DLD1 (cell line): Measurements from ENCODE around the gene SGO2.
"Not testable (repeated sequence)": the region's sequence is repeated elsewhere in the genome, so short reads cannot be mapped to it uniquely, and the experiment has no call there.

ENCODE experiments used
- in situ Hi-C: cut with HindIII; loops from 2 replicates; pipeline ENCODE4 v1.10.0; 2017; ENCODE audit warnings: low sequenced_read_pairs

The SGO2 gene

GRCh38 chr2:200617156-200618053 lies 91.4 kb downstream of the SGO2 start:
- in situ Hi-C loops = no loop called here

DNA sequence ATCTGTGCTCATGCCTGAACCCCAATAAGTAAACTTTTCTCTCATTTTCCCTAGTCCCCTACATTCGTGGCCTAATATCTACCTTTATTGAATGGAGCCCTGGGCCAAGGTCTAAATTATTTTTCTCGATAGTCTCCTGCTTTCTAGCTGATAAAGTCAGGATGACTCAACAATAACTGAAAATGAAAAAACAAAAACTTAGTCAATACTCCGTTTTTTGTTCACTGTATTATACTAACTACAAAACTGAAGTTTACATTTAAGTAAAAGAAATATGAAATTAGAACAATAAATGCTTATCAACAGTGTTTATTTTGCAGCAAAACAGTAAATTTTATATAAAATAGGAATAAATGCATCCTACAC lies 92.0 kb downstream of the SGO2 start:
- in situ Hi-C loops = no loop called here

- in situ Hi-C loops = no loop called here
These were observed 92.6 kb downstream of the SGO2 start for GRCh38 chr2:200618590-200619021.

DNA sequence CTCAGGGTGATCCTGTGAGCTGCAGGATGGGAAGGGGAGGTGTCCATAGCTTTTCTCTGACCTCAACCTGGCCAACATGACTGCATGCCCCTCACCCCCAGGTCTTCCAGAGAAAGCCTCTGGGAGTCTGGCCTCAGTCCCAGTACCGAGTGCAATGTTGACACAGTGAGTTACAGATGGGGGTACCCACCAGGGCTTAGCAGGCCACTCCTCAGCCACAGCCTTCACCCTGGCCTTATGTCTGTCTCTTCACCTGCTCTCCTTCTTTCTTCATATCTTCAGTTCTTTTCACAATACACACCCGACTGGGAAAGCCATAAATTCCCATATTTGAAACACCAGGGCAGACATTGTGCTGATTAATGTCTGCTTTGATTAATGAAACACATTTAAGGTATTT lies 93.3 kb downstream of the SGO2 start:
- in situ Hi-C loops = no loop called here

- in situ Hi-C loops = no loop called here
These were observed 94.8 kb downstream of the SGO2 start for GRCh38 chr2:200620606-200621390.

DNA sequence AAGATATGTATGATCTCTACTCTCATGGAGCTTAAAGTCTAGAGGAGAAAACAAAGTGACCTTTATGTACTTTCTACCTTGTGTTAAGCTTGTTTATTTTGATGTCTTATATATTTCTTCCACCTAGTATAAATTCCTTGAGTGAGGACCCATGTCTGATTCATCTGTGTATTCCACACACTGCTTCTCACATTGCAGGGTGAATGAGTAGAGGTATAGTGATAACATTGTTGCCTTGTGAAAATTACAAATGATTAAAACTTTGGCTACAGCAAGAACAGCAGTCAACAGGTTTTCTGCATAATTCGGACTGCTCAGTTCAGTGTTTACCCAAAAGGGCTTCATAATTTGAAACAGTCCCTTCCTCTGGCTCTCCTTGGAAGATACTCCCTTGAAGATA lies 96.1 kb downstream of the SGO2 start:
- in situ Hi-C loops = no loop called here

- in situ Hi-C loops = no loop called here
These were observed 98.0 kb downstream of the SGO2 start for GRCh38 chr2:200624026-200624425.

- in situ Hi-C loops = no loop called here
These were observed 98.7 kb downstream of the SGO2 start for GRCh38 chr2:200624658-200625057.

- in situ Hi-C loops = no loop called here
These were observed 99.3 kb downstream of the SGO2 start for GRCh38 chr2:200625282-200625681.

- in situ Hi-C loops = no loop called here
These were observed 100.0 kb downstream of the SGO2 start for GRCh38 chr2:200625958-200626363.

DNA sequence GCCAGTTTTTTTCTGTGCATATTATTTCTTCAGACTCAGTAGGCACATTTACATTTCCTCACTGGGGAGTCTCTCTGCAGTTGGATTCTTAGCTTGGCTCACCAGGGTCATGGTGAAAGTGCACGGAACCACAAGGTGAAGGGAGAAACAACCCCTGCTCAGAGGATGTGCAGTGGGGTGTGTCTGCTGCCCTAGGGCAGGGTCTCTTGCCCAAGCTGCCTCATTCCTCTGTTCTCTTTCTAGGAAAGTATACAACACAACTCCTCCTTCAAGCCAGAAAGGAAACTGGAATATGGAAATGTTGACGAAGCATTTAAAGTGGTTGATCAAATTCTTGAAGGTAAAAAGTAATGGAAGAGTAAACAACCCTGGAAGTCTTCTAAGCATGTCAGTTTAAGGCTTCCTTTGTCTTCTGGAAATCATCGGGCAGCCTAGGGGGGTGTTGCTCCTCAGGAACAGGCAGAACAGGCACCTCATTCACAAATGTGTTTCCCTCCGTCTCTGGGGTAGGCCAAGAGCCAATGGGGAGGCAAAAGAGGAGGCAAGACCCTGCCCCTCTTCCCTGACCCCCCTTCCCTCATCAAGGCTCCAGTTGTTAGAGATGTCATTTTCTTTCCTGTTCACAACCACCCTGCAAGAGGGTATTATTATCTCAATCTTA lies 101.2 kb downstream of the SGO2 start:
- in situ Hi-C loops = no loop called here

GRCh38 chr2:200628461-200628860 lies 102.5 kb downstream of the SGO2 start:
- in situ Hi-C loops = not testable (repeated sequence)

DNA sequence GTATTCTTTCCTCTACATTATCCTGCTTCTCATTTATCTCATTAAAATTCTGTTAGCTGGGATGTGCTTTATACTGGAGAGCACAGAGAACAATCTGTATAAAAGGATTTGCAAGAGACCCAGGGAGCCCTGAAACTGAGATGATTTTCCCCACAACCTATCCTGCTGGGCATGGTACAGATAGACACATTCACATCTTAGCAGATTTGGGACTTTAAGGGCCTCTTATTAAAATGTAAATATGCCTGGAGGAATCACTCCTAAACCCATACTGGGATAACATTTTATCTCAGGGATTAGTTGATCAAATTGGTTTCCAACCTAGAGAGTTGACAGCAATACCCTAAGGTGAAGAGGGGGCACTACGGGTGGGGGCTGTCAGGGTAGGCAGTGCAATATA lies 105.3 kb downstream of the SGO2 start:
- in situ Hi-C loops = no loop called here
